ENCODE measurements around the gene PRPH2.
"Not testable (repeated sequence)": the region's sequence is repeated elsewhere in the genome, so short reads cannot be mapped to it uniquely, and the experiment has no call there.

DNA sequence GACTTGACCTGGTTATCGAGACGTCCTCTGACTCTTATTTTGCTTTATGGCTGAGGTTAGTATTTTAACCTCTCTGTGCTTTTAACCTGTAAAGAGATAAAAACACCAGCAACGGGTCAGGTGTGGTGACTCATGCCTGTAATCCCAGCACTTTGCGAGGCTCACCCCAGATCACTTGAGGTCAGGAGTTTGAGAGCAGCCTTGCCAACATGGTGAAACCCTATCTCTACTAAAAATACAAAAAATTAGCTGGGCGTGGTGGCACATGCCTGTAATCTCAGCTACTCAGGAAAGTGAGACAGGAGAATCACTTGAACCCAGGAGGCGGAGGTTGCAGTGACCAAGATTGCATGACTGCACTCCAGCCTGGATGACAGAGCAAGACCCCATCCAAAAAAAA, 48.0 kb downstream of the PRPH2 start:
- TF ChIP-seq, protein P1, sequence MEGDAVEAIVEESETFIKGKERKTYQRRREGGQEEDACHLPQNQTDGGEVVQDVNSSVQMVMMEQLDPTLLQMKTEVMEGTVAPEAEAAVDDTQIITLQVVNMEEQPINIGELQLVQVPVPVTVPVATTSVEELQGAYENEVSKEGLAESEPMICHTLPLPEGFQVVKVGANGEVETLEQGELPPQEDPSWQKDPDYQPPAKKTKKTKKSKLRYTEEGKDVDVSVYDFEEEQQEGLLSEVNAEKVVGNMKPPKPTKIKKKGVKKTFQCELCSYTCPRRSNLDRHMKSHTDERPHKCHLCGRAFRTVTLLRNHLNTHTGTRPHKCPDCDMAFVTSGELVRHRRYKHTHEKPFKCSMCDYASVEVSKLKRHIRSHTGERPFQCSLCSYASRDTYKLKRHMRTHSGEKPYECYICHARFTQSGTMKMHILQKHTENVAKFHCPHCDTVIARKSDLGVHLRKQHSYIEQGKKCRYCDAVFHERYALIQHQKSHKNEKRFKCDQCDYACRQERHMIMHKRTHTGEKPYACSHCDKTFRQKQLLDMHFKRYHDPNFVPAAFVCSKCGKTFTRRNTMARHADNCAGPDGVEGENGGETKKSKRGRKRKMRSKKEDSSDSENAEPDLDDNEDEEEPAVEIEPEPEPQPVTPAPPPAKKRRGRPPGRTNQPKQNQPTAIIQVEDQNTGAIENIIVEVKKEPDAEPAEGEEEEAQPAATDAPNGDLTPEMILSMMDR (IDR thresholded peaks at IDR 0.05; ENCODE audit: insufficient read depth, low read length, poor library complexity, severe bottlenecking): not testable (repeated sequence)
- not testable (repeated sequence) for TF ChIP-seq EZH2phosphoT487 (conservative IDR thresholded peaks at IDR 0.05; ENCODE audit: low read length)

Measured in SU-DHL-6 (cell line).